ENCODE results near the gene VDAC1. TPM values are rescaled to one million over a fixed set of nuclear protein-coding genes. Genes with fewer than 3 reads are reported as not detected.

The VDAC1 gene
- total and polyA plus RNA-seq, 10 of the 15 experiments (the other 5 are each of a cell fraction or from before 2014, with no cell fraction given) = 245 to 488 (median 349) TPM

DNA sequence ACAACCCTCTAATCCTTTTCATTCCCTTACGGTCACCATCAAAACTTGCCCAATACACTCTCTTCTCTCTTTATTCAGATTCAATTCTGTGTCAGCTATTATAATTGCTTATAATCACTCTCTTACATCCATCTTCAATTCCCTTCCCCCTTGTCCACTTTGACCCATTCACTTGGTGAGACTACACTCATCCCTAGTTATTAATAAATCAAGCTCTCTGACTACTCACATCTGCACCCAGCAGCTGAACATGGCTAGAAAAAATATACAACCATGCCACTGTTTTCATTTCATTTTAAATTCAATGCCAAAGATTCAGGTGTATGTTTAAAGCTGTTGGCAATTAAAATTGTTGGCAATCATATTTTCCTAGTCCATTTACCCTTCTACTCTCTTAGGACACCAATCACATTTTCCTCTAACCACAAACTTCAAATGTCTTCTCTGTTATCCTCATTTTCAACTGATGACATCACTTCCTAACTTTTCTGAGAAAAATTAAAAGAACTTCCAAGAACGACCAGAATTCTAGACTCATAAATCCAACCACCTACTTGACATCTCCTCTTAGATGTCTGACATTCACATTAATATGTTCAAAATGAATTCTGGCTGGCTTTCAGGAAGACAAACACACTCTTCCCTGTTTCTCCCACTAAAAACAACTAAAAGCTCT lies 41.8 kb downstream of the VDAC1 start:
- H3K4me1 ChIP-seq (ENCODE audit: control insufficient read depth, insufficient read depth, low read length) = peaks cover 4% of the 10 kb centered on the region
- TF ChIP-seq NBN (IDR thresholded peaks at IDR 0.05) (no peak), ATF7 (IDR thresholded peaks at IDR 0.05; ENCODE audit: low read depth) (0 out of 2 replicates have a peak, but pooled peaks have one; percentile 19)
- ChIA-PET RAD21 (ENCODE audit: unreplicated experiment) (interaction anchor here (1.1 kb wide), 1 partner anchor 30 kb away, joined by 3 read pairs; no protein-coding TSS in a partner anchor), CTCF (interaction anchor here (0.9 to 4.1 kb wide), 8 partner anchors 15 to 56 kb away, joined by 3 to 23 read pairs (median 3); no protein-coding TSS in a partner anchor), SMC1A (ENCODE audit: uncharacterized antibody, unreplicated experiment) (interaction anchor here (0.6 to 2.3 kb wide), 9 partner anchors 7 to 92 kb away, joined by 3 to 7 read pairs (median 4); no protein-coding TSS in a partner anchor), POLR2A (interaction anchor here (1.0 to 1.2 kb wide), 3 partner anchors 15 to 24 kb away, joined by 3 read pairs; no protein-coding TSS in a partner anchor)
- no peak overlapping the region for H3K27ac ChIP-seq (ENCODE audit: control insufficient read depth, insufficient read depth)
- ATAC-seq (no peak), DNase-seq (ENCODE audit: low read depth, low spot score) (no peak), FAIRE-seq (no peak)
- H3K4me2 ChIP-seq (ENCODE audit: control insufficient read depth, insufficient read depth) = no peak overlapping the region
- in situ Hi-C loops (cut with MboI) (no loop called here), intact Hi-C loops (cut with micrococcal nuclease; ENCODE audit: unreplicated experiment) (no loop called here)
- H3K36me3 ChIP-seq (ENCODE audit: control insufficient read depth in 2 of 2, insufficient read depth in 2 of 2, low read length in 1 of 2) = peaks cover 0 to 3% of the 10 kb centered on the region in 2 experiments; a peak in 1 of 4 replicates
- H3K9ac ChIP-seq (ENCODE audit: control insufficient read depth, insufficient read depth, low read length) = no peak overlapping the region
- no peaks in the 10 kb centered on the region for H3K27me3 ChIP-seq (replicated peaks in 1 of 2; ENCODE audit: control insufficient read depth in 2 of 2, insufficient read depth in 2 of 2, low read length in 1 of 2)
- H2AFZ ChIP-seq (ENCODE audit: control insufficient read depth, low read depth, low read length) = no peak overlapping the region
- no peaks in the 10 kb centered on the region for H4K20me1 ChIP-seq (ENCODE audit: control insufficient read depth, insufficient read depth)
- no TSS peak for BruUV-seq (replicated peaks)
- WGBS (ENCODE audit: insufficient coverage, insufficient replicate concordance, low lambda C conversion rate, missing lambda C conversion rate) = 96% methylated on average over 2 of the region's 2 CpGs
- no peaks in the 10 kb centered on the region; the same call in 1 of the 3 replicates for H3K9me3 ChIP-seq (replicated peaks; ENCODE audit: control insufficient read depth, insufficient read depth, low read length)
- no peak overlapping the region for H3K4me3 ChIP-seq
- H3K79me2 ChIP-seq (ENCODE audit: control insufficient read depth, insufficient read depth, low read length) = peaks cover 49% of the 10 kb centered on the region

DNA sequence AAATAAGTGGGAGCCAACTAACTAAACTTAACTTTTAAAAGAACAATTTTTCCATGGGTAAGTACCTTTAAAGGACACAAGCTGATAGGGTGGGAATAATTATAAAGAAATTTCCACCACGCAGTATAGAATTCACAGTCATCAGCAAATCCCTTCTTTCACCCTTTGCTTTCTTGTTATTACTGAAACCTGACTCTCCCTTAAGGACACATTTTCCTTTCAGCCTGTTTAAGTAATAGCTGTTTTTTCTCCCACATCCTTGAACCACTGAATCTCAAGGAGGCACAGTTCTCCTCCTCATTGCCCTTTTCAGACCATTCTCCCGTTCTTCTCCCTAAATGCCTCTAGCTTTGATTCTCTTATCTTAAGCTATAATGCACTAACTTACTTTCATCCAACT lies 42.6 kb downstream of the VDAC1 start:
- ChIA-PET RAD21 (ENCODE audit: unreplicated experiment) (interaction anchor here (0.7 to 1.1 kb wide), 2 partner anchors 31 to 1191 kb away, joined by 3 to 4 read pairs; no protein-coding TSS in a partner anchor), POLR2A (interaction anchor here (1.0 to 1.2 kb wide), 3 partner anchors 15 to 23 kb away, joined by 3 read pairs; no protein-coding TSS in a partner anchor), SMC1A (ENCODE audit: uncharacterized antibody, unreplicated experiment) (interaction anchor here (0.6 to 2.3 kb wide), 8 partner anchors 8 to 43 kb away, joined by 3 to 7 read pairs (median 4); no protein-coding TSS in a partner anchor), CTCF (interaction anchor here (0.9 to 4.1 kb wide), 6 partner anchors 16 to 55 kb away, joined by 3 to 23 read pairs (median 4); no protein-coding TSS in a partner anchor)
- Histone ChIP-seq H3K79me2 (ENCODE audit: control insufficient read depth, insufficient read depth, low read length) (peaks cover 41% of the 10 kb centered on the region), H3K4me1 (ENCODE audit: control insufficient read depth, insufficient read depth, low read length) (peaks cover 8% of the 10 kb centered on the region), H3K27ac (ENCODE audit: control insufficient read depth, insufficient read depth) (no peak overlapping the region; the same call in 1 of the 2 replicates), H3K9me3 (replicated peaks; ENCODE audit: control insufficient read depth, insufficient read depth, low read length) (no peaks in the 10 kb centered on the region; the same call in 1 of the 3 replicates), H3K4me2 (ENCODE audit: control insufficient read depth, insufficient read depth) (no peak overlapping the region), H3K4me3 (no peak overlapping the region), H3K27me3 (replicated peaks in 1 of 2; ENCODE audit: control insufficient read depth in 2 of 2, insufficient read depth in 2 of 2, low read length in 1 of 2) (no peaks in the 10 kb centered on the region), H3K36me3 (ENCODE audit: control insufficient read depth in 2 of 2, insufficient read depth in 2 of 2, low read length in 1 of 2) (peaks cover 0 to 3% of the 10 kb centered on the region in 2 experiments; a peak in 1 of 4 replicates), H4K20me1 (ENCODE audit: control insufficient read depth, insufficient read depth) (no peaks in the 10 kb centered on the region), H2AFZ (ENCODE audit: control insufficient read depth, low read depth, low read length) (no peak overlapping the region), H3K9ac (ENCODE audit: control insufficient read depth, insufficient read depth, low read length) (no peak overlapping the region)
- ATAC-seq (no peak), DNase-seq (ENCODE audit: low read depth, low spot score) (no peak), FAIRE-seq (no peak)
- in situ Hi-C loops (cut with MboI) (no loop called here), intact Hi-C loops (cut with micrococcal nuclease; ENCODE audit: unreplicated experiment) (no loop called here)
- 97% methylated on average over 2 of the region's 2 CpGs for WGBS (ENCODE audit: insufficient coverage, insufficient replicate concordance, low lambda C conversion rate, missing lambda C conversion rate)
- no TSS peak for BruUV-seq (replicated peaks)
- TF ChIP-seq, protein P1, sequence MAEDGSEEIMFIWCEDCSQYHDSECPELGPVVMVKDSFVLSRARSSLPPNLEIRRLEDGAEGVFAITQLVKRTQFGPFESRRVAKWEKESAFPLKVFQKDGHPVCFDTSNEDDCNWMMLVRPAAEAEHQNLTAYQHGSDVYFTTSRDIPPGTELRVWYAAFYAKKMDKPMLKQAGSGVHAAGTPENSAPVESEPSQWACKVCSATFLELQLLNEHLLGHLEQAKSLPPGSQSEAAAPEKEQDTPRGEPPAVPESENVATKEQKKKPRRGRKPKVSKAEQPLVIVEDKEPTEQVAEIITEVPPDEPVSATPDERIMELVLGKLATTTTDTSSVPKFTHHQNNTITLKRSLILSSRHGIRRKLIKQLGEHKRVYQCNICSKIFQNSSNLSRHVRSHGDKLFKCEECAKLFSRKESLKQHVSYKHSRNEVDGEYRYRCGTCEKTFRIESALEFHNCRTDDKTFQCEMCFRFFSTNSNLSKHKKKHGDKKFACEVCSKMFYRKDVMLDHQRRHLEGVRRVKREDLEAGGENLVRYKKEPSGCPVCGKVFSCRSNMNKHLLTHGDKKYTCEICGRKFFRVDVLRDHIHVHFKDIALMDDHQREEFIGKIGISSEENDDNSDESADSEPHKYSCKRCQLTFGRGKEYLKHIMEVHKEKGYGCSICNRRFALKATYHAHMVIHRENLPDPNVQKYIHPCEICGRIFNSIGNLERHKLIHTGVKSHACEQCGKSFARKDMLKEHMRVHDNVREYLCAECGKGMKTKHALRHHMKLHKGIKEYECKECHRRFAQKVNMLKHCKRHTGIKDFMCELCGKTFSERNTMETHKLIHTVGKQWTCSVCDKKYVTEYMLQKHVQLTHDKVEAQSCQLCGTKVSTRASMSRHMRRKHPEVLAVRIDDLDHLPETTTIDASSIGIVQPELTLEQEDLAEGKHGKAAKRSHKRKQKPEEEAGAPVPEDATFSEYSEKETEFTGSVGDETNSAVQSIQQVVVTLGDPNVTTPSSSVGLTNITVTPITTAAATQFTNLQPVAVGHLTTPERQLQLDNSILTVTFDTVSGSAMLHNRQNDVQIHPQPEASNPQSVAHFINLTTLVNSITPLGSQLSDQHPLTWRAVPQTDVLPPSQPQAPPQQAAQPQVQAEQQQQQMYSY (CRISPR knock-in tag; IDR thresholded peaks at IDR 0.05) = no peak
- TF ChIP-seq PAX8 (IDR thresholded peaks at IDR 0.05) (no peak), E4F1 (IDR thresholded peaks at IDR 0.05; ENCODE audit: borderline replicate concordance, partially characterized antibody) (no peak), JUND (IDR thresholded peaks at IDR 0.05; ENCODE audit: low read depth, low read length) (no peak)
